Activated CD4-positive, CD25-positive, alpha-beta regulatory T cell (primary cell): ENCODE results near the gene ELF2.
"Not testable (repeated sequence)": the region's sequence is repeated elsewhere in the genome, so short reads cannot be mapped to it uniquely, and the experiment has no call there.

ENCODE experiments used
- DNase-seq, 4 experiments: peaks; one replicate each; lab custom pipeline; 2025; lab: John Stamatoyannopoulos, UW

ELF2 gene

GRCh38 chr4:139144161-139144859, 32.7 kb downstream of the ELF2 start:
- no peak for DNase-seq

- DNase-seq, result no peak
These were observed 34.0 kb downstream of the ELF2 start for GRCh38 chr4:139142980-139143379.

- DNase-seq, result no peak
These were observed 34.9 kb downstream of the ELF2 start for GRCh38 chr4:139142087-139142486.

GRCh38 chr4:139137763-139138162, 39.3 kb downstream of the ELF2 start:
- no peak for DNase-seq

GRCh38 chr4:139134403-139134802, 42.6 kb downstream of the ELF2 start:
- no peak for DNase-seq

- no peak for DNase-seq
These were observed 45.7 kb downstream of the ELF2 start for GRCh38 chr4:139131209-139131870.

- DNase-seq, result no peak
These were observed 47.8 kb downstream of the ELF2 start for GRCh38 chr4:139129206-139129605.

GRCh38 chr4:139126898-139127297, 50.1 kb downstream of the ELF2 start:
- no peak for DNase-seq

- DNase-seq, result no peak
These were observed 53.1 kb downstream of the ELF2 start for GRCh38 chr4:139123910-139124309.

GRCh38 chr4:139118365-139118764, 58.7 kb downstream of the ELF2 start:
- DNase-seq, result no peak

- no peak for DNase-seq
These were observed 61.8 kb downstream of the ELF2 start for GRCh38 chr4:139115226-139115625.

GRCh38 chr4:139114795-139115194, 62.2 kb downstream of the ELF2 start:
- not testable (repeated sequence) for DNase-seq

GRCh38 chr4:139112650-139113049, 64.4 kb downstream of the ELF2 start:
- DNase-seq, result no peak

GRCh38 chr4:139108567-139109128, 68.4 kb downstream of the ELF2 start:
- DNase-seq, result no peak

GRCh38 chr4:139099366-139099982, 77.5 kb downstream of the ELF2 start:
- peak; percentile 43 to 58 (median 48) for DNase-seq

GRCh38 chr4:139092271-139092670, 84.7 kb downstream of the ELF2 start:
- DNase-seq, result no peak

GRCh38 chr4:139085141-139085540, 91.9 kb downstream of the ELF2 start:
- no peak for DNase-seq

- no peak for DNase-seq
These were observed 92.3 kb downstream of the ELF2 start for GRCh38 chr4:139084804-139085093.

- peak; percentile 52 to 77 (median 67) for DNase-seq
These were observed 92.8 kb downstream of the ELF2 start for GRCh38 chr4:139083956-139084803.

- peak in 3 of 4 experiments; percentile 48 to 56 (median 55) for DNase-seq
These were observed 93.4 kb downstream of the ELF2 start for GRCh38 chr4:139083607-139083955.

GRCh38 chr4:139082750-139083606, 94.0 kb downstream of the ELF2 start:
- peak; percentile 65 to 75 (median 70) for DNase-seq
